HG03159 (cell line): ENCODE measurements around the gene TIPIN.
"Not testable (repeated sequence)": the region's sequence is repeated elsewhere in the genome, so short reads cannot be mapped to it uniquely, and the experiment has no call there.

ENCODE experiments used
- ATAC-seq: cut with Tn5 transposase; IDR thresholded peaks from one replicate; pipeline ENCODE4 v1.9.1; 2021; ENCODE audit warnings: mild to moderate bottlenecking, moderate library complexity; ENCODE audit not compliant: unreplicated experiment

The TIPIN gene, protein sequence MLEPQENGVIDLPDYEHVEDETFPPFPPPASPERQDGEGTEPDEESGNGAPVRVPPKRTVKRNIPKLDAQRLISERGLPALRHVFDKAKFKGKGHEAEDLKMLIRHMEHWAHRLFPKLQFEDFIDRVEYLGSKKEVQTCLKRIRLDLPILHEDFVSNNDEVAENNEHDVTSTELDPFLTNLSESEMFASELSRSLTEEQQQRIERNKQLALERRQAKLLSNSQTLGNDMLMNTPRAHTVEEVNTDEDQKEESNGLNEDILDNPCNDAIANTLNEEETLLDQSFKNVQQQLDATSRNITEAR

GRCh38 chr15:66356359-66357236 lies at the start of gene TIPIN:
TIPIN (minus strand) TSS chr15:66356685; CDS start chr15:66352947, 3,738 bp downstream.
- peak; percentile 87 for ATAC-seq

GRCh38 chr15:66405615-66406014 lies 49.1 kb upstream of the TIPIN start:
- no peak for ATAC-seq

- ATAC-seq: no peak
Measured at GRCh38 chr15:66405007-66405406, 48.5 kb upstream of the TIPIN start.

GRCh38 chr15:66404532-66404931 lies 48.0 kb upstream of the TIPIN start:
- no peak for ATAC-seq

- ATAC-seq: no peak
Measured at GRCh38 chr15:66404122-66404521, 47.6 kb upstream of the TIPIN start.

- no peak for ATAC-seq
Measured at GRCh38 chr15:66403323-66403722, 46.8 kb upstream of the TIPIN start.

DNA sequence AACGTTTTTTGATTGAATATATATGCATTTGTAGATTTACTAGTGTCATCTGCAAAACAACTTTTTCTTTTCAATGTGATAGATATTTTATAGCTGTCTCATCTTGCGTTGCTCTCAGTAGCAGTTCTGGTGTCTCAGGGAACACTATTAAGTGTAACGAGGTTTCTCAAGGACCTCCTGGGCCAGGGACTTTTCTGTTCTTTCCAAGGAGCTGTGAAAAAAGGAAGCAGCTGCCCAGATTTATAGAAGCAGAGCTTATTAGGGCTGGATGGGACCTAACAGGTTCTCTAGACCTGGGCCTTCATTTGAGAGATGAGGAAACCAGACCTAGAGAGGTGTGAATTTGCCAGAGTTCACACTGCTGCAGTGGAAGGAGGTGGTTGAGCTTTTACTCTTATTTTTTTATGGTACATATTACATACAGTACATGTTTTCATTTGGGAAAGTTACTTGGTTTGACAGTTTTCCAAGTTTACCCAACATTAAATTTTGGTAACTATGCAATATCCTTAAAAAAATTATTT lies 46.3 kb upstream of the TIPIN start:
- no peak for ATAC-seq

DNA sequence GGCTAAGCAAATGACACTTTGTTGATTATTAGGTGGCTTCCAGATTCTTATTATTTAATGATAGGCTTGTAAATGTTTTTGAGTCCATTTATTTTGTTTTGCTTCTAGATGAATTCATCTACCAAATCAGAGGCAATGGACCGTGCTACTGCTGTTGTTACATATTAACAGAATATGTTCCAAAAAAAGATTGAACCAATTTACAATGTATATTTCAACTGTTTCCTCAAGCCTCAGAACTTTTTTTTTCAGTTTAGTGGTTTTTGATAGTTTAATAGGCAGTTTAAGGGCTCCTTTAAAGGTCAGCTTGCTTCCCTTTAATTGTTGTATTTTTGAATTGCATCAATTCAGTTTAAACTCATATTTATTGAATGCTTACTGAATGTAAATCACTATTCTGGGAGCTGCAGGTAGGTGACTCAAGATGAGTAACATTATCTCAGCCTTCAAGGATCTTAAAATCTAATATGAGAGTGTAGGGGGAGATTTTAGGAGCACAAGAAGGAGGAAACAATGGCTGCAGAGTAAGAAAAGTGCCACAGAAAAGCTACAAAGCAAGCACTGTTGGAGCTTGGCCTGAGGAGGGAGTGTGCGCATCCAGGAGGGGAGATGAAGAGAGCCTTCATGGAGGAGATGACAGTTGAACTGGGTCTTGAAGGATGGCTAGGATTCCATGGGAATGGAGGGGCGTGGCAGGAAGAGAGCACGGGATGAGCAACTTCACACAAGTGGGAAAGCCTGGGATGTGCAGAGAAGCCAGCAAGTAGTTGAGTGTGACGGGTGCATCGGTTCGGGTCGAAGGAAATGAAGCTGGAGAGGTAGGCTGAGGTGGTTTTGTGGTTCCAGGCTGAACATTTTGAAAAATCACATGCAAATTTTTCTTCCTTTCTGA lies 44.9 kb upstream of the TIPIN start:
- ATAC-seq: no peak

- ATAC-seq: no peak
Measured at GRCh38 chr15:66400351-66400774, 43.9 kb upstream of the TIPIN start.

- ATAC-seq: no peak
Measured at GRCh38 chr15:66399276-66399675, 42.8 kb upstream of the TIPIN start.

GRCh38 chr15:66394915-66395314 lies 38.4 kb upstream of the TIPIN start:
- ATAC-seq: no peak

DNA sequence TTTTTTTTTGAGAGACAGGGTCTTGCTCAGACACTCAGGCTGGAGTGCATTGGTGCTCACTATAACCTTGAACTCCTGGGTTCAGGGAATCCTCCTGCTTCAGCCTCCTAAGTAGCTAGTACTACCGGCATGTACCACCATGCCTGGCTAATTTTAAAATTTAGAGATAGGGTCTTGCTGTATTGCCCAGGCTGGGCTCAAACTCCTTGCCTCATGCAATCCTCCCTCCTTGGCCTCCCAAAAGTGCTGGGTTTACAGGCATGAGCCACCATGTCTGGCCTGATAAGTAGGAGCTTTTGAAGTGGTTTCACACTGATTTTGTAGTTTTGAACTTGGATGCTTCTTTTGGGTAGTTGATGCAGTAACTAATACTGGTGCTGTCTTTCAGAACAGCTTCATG lies 38.0 kb upstream of the TIPIN start:
- no peak for ATAC-seq

DNA sequence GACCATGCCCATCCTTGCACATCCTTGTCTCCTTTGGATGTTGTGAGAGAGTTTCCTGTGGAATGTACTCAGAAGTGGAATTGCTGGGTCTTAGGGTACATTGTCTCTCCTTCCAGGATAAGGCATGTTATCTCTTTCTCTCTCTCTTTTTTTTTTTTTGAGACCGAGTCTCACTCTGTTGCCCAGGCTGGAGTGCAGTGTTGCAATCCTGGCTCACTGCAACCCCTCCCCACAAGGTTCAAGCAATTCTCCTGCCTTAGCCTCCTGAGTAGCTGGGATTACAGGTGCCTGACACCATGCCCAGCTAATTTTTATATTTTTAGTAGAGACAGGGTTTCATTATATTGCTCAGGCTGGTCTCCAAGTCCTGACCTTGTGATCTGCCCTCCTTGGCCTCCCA lies 36.6 kb upstream of the TIPIN start:
- ATAC-seq: not testable (repeated sequence)

DNA sequence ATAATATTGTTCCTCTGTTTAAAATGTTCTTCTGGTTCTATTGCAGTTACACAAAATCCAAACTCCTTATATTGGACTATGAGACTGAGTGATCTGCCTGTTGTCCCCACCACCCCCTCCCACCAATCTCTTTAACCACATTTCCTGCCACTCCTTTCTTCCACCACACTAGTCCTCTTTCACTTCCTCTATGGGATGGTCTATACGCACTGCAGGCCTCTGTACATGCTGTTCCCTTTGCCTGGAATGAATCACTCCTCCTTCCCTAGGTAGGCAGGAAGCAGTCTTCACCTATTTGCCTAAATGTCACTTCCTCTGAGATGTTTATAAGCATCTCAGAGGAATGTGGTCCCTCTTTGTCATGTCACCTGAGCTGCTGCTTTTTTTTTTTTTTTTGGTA lies 34.2 kb upstream of the TIPIN start:
- no peak for ATAC-seq

DNA sequence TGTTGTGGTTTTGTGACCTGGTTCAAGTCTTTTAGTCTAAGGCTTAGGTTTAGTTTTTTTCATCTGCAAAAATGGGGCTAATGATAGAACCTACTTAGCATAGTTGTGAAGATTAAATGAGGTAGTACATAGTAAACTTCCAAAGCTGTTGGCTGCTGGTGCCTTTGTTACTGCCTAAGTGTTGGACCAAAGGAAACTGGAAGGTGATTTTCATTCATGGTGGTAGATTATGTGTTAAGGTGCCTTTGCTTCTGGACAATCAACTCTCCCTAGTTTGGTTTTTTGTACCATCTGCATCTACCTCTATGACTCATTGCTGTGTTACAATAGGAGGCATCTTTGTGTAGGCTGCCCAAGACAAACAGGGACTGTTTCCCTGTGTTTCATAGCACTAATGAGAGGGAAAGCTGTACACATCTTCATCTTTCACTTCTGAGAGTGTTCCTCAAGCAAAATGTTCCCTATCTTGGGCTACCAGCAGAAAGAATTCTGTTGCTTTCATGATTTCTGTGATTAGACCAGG lies 33.4 kb upstream of the TIPIN start:
- ATAC-seq: no peak

DNA sequence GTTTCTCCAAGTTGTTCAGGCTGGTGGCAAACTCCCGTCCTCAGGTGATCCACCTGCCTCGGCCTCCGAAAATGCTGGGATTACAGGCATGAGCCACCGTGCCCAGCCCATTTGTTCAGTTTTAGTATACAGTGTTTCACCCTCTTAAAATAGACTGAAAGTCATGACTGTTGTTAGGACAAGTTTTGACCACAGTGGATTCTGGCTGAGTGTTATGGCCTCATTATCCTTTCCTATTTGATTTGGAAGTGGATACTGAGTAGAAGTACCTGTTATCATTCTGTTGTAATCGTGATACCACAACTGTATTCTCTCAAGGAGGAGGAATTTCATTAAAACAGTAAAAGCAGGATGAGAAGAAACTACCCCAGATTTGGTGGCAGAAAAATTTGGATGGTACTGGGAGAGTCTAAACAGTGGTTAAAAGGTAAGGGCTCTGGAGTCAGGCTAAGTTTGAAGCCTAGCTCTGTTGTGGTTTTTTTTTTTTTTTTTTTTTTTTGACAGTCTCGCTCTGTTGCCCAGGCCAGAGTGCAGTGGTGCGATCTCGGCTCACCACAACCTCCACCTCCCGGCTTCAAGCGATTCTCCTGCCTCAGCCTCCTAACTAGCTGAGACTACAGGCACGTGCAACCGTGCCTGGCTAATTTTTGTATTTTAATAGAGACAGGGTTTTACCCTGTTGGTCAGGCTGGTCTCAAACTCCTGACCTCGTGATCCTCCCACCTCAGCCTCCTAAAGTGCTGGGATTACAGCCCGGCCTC lies 32.8 kb upstream of the TIPIN start:
- ATAC-seq: no peak

DNA sequence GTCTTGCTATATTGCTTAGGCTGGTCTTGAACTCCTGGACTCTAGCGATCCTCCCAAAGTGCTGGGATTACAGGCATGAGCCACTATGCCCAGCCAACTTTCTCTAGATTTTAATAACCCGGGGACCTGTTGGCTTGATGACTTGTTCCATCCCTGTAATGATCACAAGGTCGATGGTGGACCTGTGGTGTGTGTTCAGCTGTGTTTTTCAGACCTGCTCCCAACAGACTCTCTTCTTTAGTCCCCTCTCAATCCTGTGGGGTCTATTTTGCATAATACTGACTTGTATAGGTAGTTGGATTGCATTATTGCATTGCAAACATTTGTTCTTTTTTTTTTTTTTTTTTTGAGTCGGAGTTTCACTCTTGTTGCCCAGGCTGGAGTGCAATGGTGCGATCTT lies 32.1 kb upstream of the TIPIN start:
- no peak for ATAC-seq

DNA sequence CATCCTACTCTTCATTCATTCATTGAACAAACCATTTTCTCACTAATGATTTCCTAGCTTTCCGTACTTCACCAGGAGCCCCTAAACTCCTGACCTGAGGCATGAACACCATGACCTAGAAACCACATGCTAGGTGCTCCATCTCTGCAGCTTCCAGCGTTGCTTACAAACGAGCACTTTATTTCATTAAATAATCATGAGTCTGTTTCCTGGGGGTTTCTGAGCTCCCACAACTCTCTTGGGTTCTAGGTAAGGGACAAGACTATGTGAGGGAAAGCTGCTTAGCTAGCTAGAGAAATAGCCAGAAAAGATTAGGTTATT lies 31.5 kb upstream of the TIPIN start:
- ATAC-seq: no peak

- peak; percentile 16 for ATAC-seq
Measured at GRCh38 chr15:66387163-66388042, 30.9 kb upstream of the TIPIN start.
